HL-60 (cell line): ENCODE measurements around the gene BSCL2.
A peak's percentile ranks its signal among the peaks of the same experiment; 100 is the strongest.

Experiments used
- DNase-seq, 2 experiments: peaks; one replicate each; pipeline ENCODE4 v3.0.0-alpha.2; 2010 to 2020; ENCODE audit warnings: low read depth in 1 of 2, low spot score in 1 of 2
- H3K27ac ChIP-seq: fragments of 250-450 bp; sonication (Bioruptor Pico); replicated peaks from 2 replicates; pipeline ENCODE4 v1.5.1; 2020; ENCODE audit warnings: mild to moderate bottlenecking, moderate library complexity
- H3K27me3 ChIP-seq: fragments of 250-450 bp; sonication (Bioruptor Pico); 2 replicates; pipeline ENCODE4 v1.5.1; 2021; ENCODE audit warnings: mild to moderate bottlenecking, moderate library complexity; ENCODE audit not compliant: insufficient read depth, poor library complexity, severe bottlenecking
- H3K4me3 ChIP-seq: replicated peaks from 2 replicates; pipeline ENCODE4 v1.5.1; 2011; ENCODE audit warnings: mild to moderate bottlenecking, control low read depth, low read length; ENCODE audit not compliant: insufficient read depth
- CTCF ChIP-seq: IDR thresholded peaks from one replicate; pipeline ENCODE4 v1.5.1; 2011; ENCODE audit warnings: low read length, control low read depth, inconsistent platforms; ENCODE audit not compliant: insufficient read depth
- GABPA ChIP-seq: IDR thresholded peaks from 2 replicates; pipeline ENCODE4 v1.6.1; 2012; ENCODE audit warnings: low read depth
- POLR2AphosphoS5 ChIP-seq: IDR thresholded peaks from 2 replicates; pipeline ENCODE4 v1.6.1; 2012; ENCODE audit warnings: low read depth
- REST ChIP-seq: IDR thresholded peaks from 2 replicates; pipeline ENCODE4 v1.6.1; 2012; ENCODE audit warnings: low read depth; ENCODE audit not compliant: insufficient replicate concordance
- SPI1 ChIP-seq: IDR thresholded peaks from 2 replicates; pipeline ENCODE4 v1.6.1; 2012; ENCODE audit warnings: low read depth, mild to moderate bottlenecking, borderline replicate concordance

Gene BSCL2

GRCh38 chr11:62645946-62646824 lies 61.0 kb downstream of the BSCL2 start, which contains the start of gene GANAB:
Gene GANAB, minus strand, starts transcription at chr11:62646613. Its CDS starts 14 bp downstream, at chr11:62646599.
- TF ChIP-seq GABPA: peak; percentile 48; the same call in 1 of the 2 replicates
- TF ChIP-seq REST: peak; percentile 56
- no peak for TF ChIP-seq CTCF
- TF ChIP-seq SPI1: no peak
- TF ChIP-seq POLR2AphosphoS5: peak; percentile 91
- H3K27ac ChIP-seq: peak within 1 kb of the TSS; percentile 95
- H3K27me3 ChIP-seq: no peaks in the 10 kb centered on the region
- peak; percentile 97 to 100 for DNase-seq
- H3K4me3 ChIP-seq: peak within 1 kb of the TSS; percentile 51

- peak overlapping the region; percentile 95 for H3K27ac ChIP-seq
- H3K27me3 ChIP-seq: no peaks in the 10 kb centered on the region
- DNase-seq: no peak
- TF ChIP-seq REST (no peak), SPI1 (no peak), POLR2AphosphoS5 (no peak), GABPA (no peak), CTCF (no peak)
- peak overlapping the region; percentile 51 for H3K4me3 ChIP-seq
Observed at GRCh38 chr11:62645671-62645945, 61.6 kb downstream of the BSCL2 start.

- H3K27ac ChIP-seq: no peak overlapping the region
- no peak for DNase-seq
- TF ChIP-seq POLR2AphosphoS5 (no peak), CTCF (no peak), REST (no peak), SPI1 (no peak), GABPA (no peak)
- no peak overlapping the region for H3K4me3 ChIP-seq
- no peaks in the 10 kb centered on the region for H3K27me3 ChIP-seq
Observed at GRCh38 chr11:62644220-62644619, 63.0 kb downstream of the BSCL2 start.
